Suppressor macrophage treated with lipopolysaccharide for 4 hours (primary cell): ENCODE measurements around the gene ING4.
"Not testable (repeated sequence)": the region's sequence is repeated elsewhere in the genome, so short reads cannot be mapped to it uniquely, and the experiment has no call there.

ENCODE experiments used
- DNase-seq: peaks from one replicate; pipeline ENCODE4 v3.0.0-alpha.2; 2020

The ING4 gene

GRCh38 chr12:6662906-6663742 is at the start of gene ING4:
TSS of gene ING4 (minus strand) at chr12:6663119. CDS start at chr12:6663101, 18 bp downstream.
- peak; percentile 100 for DNase-seq

GRCh38 chr12:6708960-6709394 is 46.1 kb upstream of the ING4 start:
- DNase-seq: no peak

- DNase-seq: not testable (repeated sequence)
These were observed 45.4 kb upstream of the ING4 start for GRCh38 chr12:6708351-6708750.

- DNase-seq: no peak
These were observed 40.7 kb upstream of the ING4 start for GRCh38 chr12:6703631-6704030.

GRCh38 chr12:6701078-6701768 is 38.3 kb upstream of the ING4 start:
- DNase-seq: no peak

- no peak for DNase-seq
These were observed 37.7 kb upstream of the ING4 start, which contains the start of gene PIANP for GRCh38 chr12:6700646-6701051. TSS of gene PIANP (minus strand) at chr12:6700815. CDS start at chr12:6698061, 2,754 bp downstream.

- no peak for DNase-seq
These were observed 37.2 kb upstream of the ING4 start for GRCh38 chr12:6699989-6700645.

GRCh38 chr12:6699259-6699988 is 36.5 kb upstream of the ING4 start:
- no peak for DNase-seq

- no peak for DNase-seq
These were observed 35.6 kb upstream of the ING4 start for GRCh38 chr12:6698352-6699046.

GRCh38 chr12:6697584-6698351 is 34.8 kb upstream of the ING4 start:
- peak; percentile 48 for DNase-seq

GRCh38 chr12:6696690-6697583 is 34.0 kb upstream of the ING4 start:
- DNase-seq: peak; percentile 20

- DNase-seq: no peak
These were observed 32.6 kb upstream of the ING4 start for GRCh38 chr12:6695313-6696045.

GRCh38 chr12:6694701-6695100 is 31.8 kb upstream of the ING4 start:
- no peak for DNase-seq

GRCh38 chr12:6693832-6694355 is 31.0 kb upstream of the ING4 start:
- DNase-seq: no peak

GRCh38 chr12:6692888-6693287 is 30.0 kb upstream of the ING4 start:
- DNase-seq: no peak

GRCh38 chr12:6691473-6691872 is 28.6 kb upstream of the ING4 start:
- no peak for DNase-seq

- peak; percentile 99 for DNase-seq
These were observed 26.3 kb upstream of the ING4 start, which contains the start of gene ZNF384 for GRCh38 chr12:6688999-6689882. TSS of gene ZNF384 (minus strand) at chr12:6689375. CDS start at chr12:6679520, 9,855 bp downstream.

GRCh38 chr12:6688543-6688998 is 25.7 kb upstream of the ING4 start:
- DNase-seq: no peak
